HT1080 (cell line): ENCODE data around the gene FRRS1L. TPM values are rescaled to one million over a fixed set of nuclear protein-coding genes. Genes with fewer than 3 reads are reported as not detected.

Experiments
- small RNA-seq: library from RNA; depleted of rRNA; stranded (forward); fragments of <200 nt; gene quantifications from one replicate; pipeline ENCODE3, GENCODE V24; 2014
- total RNA-seq: library from RNA; depleted of rRNA; stranded (reverse); fragments of >200 nt; shearing (Covaris generic); gene quantifications from 2 replicates; pipeline ENCODE4 v1.2.3, GENCODE V29; 2014; rRNA removed

The FRRS1L gene
- total RNA-seq, 1 experiment from 2014 or later = not detected

Small RNA genes lying within 50 kb of the gene (small RNA-seq; reads per million reads assigned to genes)
- not detected for gene RNU6-984P

Other genes starting within 250 kb of the FRRS1L start
- gene ELP1, start 233.1 kb downstream of the FRRS1L start, total RNA-seq = 37.2 and 47.2 TPM in 2 replicates
- gene ABITRAM, start 232.8 kb downstream of the FRRS1L start, total RNA-seq = 8.4 and 11.2 TPM in 2 replicates
- gene CTNNAL1, start 153.8 kb downstream of the FRRS1L start, total RNA-seq = 109 and 111 TPM in 2 replicates
- gene TMEM245, start 47.3 kb downstream of the FRRS1L start, total RNA-seq = 30.8 and 37.2 TPM in 2 replicates
- gene EPB41L4B, start 153.8 kb upstream of the FRRS1L start, total RNA-seq = 3.3 and 3.6 TPM in 2 replicates